ENCODE results near the gene USHBP1. TPM values are rescaled to one million over a fixed set of nuclear protein-coding genes. Genes with fewer than 3 reads are reported as not detected.

The USHBP1 gene
- total and polyA plus RNA-seq, 3 experiments from 2014 or later: 0.07 to 0.27 TPM; not detected in 1

DNA sequence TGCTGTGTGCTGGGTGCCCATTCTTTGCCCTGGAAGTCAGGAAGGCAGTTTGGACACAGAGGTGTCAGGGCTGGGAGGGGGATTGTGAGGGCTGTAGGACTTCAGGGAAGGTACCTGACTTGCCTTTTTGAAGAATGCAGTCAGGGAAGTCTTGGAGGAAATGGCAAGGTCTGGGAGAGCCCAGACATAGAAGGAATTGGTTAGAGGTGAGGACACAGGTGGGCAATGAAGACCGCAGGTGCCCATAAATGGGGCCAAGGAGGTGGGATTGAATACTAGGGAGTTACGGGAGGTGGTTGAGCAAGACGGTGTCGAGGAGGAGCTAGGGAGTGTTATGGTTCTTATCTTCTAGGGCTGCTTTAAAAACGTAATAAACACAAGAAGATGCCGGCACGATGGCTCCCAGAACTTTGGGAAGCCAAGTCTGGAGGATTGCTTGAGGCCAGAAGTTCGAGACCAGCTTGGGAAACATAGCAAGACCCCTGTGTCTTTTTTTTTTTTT is 43.4 kb upstream of the USHBP1 start:
- Mint-ChIP-seq H3K9me3 (no peaks in the 10 kb centered on the region), H3K4me3 (peak overlapping the region; percentile 39 to 86 (median 61)), H3K27ac (peak overlapping the region in 3 of 8 donors; percentile 5 to 88 (median 72)), H3K27me3 (peaks cover 0 to 2% of the 10 kb centered on the region in 2 donors), H3K36me3 (peaks cover 0 to 22% (median 0%) of the 10 kb centered on the region in 3 donors), H3K4me1 (peaks cover 47 to 68% (median 58%) of the 10 kb centered on the region in 3 donors)
- no peak for DNase-seq
- no peak overlapping the region for H3K4me3 ChIP-seq (ENCODE audit: low read length)
- H3K9me3 ChIP-seq (ENCODE audit: low read length): no peaks in the 10 kb centered on the region
- H3K27ac ChIP-seq (ENCODE audit: low read depth, low read length): no peak overlapping the region
- ChIA-PET POLR2A (interaction anchor here (0.6 to 1.7 kb wide), 2 partner anchors 10 to 18 kb away, joined by 3 to 5 read pairs; no protein-coding TSS in a partner anchor), CTCF (interaction anchor here (1.6 to 1.8 kb wide), 3 partner anchors 19 to 38 kb away, joined by 4 to 6 read pairs (median 5); no protein-coding TSS in a partner anchor)
- no peaks in the 10 kb centered on the region for H3K27me3 ChIP-seq (ENCODE audit: insufficient read depth, low read length, poor library complexity, severe bottlenecking)
- peaks cover 34% of the 10 kb centered on the region for H3K4me1 ChIP-seq (ENCODE audit: insufficient read depth, low read length)
- no peaks in the 10 kb centered on the region for H3K36me3 ChIP-seq (ENCODE audit: insufficient read depth, low read length)

DNA sequence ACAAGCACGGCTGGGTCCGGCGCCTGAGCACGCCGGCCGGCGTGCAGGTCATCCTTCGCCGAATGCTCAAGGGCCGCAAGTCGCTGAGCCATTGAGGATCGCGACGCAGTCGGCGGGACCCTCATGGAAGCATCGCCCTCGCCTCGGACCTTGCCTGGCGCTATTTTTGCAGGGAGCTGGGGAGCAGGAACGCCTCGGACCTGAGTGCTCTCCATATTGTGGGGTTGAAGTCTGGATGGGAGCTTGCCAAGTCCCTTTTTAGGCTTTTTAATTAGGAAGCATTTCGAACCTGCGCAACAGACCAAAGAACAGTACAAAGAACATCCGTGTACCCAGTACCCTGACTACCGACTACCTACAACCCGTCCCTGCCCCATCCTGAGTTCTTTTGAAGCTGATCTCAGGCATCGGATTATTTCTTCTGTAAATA is 41.8 kb upstream of the USHBP1 start:
- H3K4me3 Mint-ChIP-seq: peak overlapping the region; percentile 87 to 100 (median 90)
- ChIA-PET POLR2A (interaction anchor here (0.8 kb wide), 1 partner anchor 29 kb away, joined by 3 read pairs; the partner anchor contains the start of gene ANO8), CTCF (interaction anchor here (0.7 to 1.7 kb wide), 3 partner anchors 22 to 71 kb away, joined by 3 to 6 read pairs (median 3); partner anchors contain the start of gene ANO8)
- H3K27me3 Mint-ChIP-seq: peaks cover 0 to 2% of the 10 kb centered on the region in 2 donors
- peaks cover 42% of the 10 kb centered on the region for H3K4me1 ChIP-seq (ENCODE audit: insufficient read depth, low read length)
- peak overlapping the region in 6 of 8 donors; percentile 72 to 99 (median 84) for H3K27ac Mint-ChIP-seq
- H3K36me3 Mint-ChIP-seq: peaks cover 0 to 13% (median 0%) of the 10 kb centered on the region in 3 donors
- no peaks in the 10 kb centered on the region for H3K9me3 ChIP-seq (ENCODE audit: low read length)
- no peaks in the 10 kb centered on the region for H3K9me3 Mint-ChIP-seq
- no peak for DNase-seq
- no peaks in the 10 kb centered on the region for H3K27me3 ChIP-seq (ENCODE audit: insufficient read depth, low read length, poor library complexity, severe bottlenecking)
- peak overlapping the region; percentile 79 for H3K27ac ChIP-seq (ENCODE audit: low read depth, low read length)
- H3K4me3 ChIP-seq (ENCODE audit: low read length): peak overlapping the region; percentile 92
- peaks cover 48 to 70% (median 60%) of the 10 kb centered on the region in 3 donors for H3K4me1 Mint-ChIP-seq
- no peaks in the 10 kb centered on the region for H3K36me3 ChIP-seq (ENCODE audit: insufficient read depth, low read length)

DNA sequence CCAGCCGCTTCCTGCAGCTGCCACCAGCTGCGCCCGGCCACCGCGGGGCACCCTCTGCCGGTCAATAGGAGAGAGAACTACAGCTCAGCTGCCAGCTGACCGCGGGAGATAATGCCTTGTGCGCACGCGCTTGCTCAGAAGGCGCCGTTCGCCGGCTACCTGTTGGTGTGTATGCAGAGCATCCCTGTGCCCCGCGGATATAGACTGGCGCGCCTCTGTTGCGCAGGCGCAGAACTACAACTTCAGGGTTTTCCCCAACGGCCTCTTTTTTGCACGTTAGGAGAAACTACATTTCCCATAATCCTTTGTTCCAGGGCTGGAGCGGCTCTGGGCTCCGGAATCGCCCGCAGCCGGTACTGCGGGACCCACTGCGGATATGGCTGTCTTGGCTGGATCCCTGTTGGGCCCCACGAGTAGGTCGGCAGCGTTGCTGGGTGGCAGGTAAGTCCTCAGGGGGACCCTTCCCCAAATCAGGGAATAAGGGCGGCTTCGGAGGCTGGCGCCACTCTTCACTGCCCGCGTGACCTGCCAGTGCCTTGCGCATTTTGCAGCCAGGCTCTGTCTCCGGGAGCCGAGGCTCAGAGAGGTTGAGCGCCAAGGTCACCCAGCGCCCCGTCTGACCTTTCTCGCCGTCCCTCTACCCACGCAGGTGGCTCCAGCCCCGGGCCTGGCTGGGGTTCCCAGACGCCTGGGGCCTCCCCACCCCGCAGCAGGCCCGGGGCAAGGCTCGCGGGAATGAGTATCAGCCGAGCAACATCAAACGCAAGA is 41.2 kb upstream of the USHBP1 start, which contains the start of gene MRPL34:
MRPL34 (plus strand) TSS at position 356 of the 768 bp plus-strand sequence; CDS start at position 377, 21 bp downstream.
- peaks cover 0 to 12% (median 0%) of the 10 kb centered on the region in 3 donors for H3K36me3 Mint-ChIP-seq
- no peaks in the 10 kb centered on the region for H3K9me3 ChIP-seq (ENCODE audit: low read length)
- peak within 1 kb of the TSS; percentile 79 for H3K27ac ChIP-seq (ENCODE audit: low read depth, low read length)
- H3K4me3 Mint-ChIP-seq: peak within 1 kb of the TSS; percentile 87 to 100 (median 90)
- peak within 1 kb of the TSS; percentile 79 to 99 (median 90) for H3K27ac Mint-ChIP-seq
- peak within 1 kb of the TSS; percentile 92 for H3K4me3 ChIP-seq (ENCODE audit: low read length)
- CTCF ChIA-PET: interaction anchor here (0.6 to 1.8 kb wide), 15 partner anchors 9 to 86 kb away, joined by 3 to 11 read pairs (median 4); partner anchors contain the start of genes BABAM1 and OCEL1
- H3K36me3 ChIP-seq (ENCODE audit: insufficient read depth, low read length): no peaks in the 10 kb centered on the region
- POLR2A ChIA-PET: interaction anchor here (0.7 to 1.3 kb wide), 4 partner anchors 13 to 162 kb away, joined by 4 to 13 read pairs (median 6); partner anchors contain the start of gene ANO8
- DNase-seq: peak; percentile 88 to 98 (median 94)
- H3K4me1 Mint-ChIP-seq: peaks cover 45 to 67% (median 57%) of the 10 kb centered on the region in 3 donors
- peaks cover 41% of the 10 kb centered on the region for H3K4me1 ChIP-seq (ENCODE audit: insufficient read depth, low read length)
- no peaks in the 10 kb centered on the region for H3K9me3 Mint-ChIP-seq
- H3K27me3 ChIP-seq (ENCODE audit: insufficient read depth, low read length, poor library complexity, severe bottlenecking): no peaks in the 10 kb centered on the region
- H3K27me3 Mint-ChIP-seq: peaks cover 0 to 2% of the 10 kb centered on the region in 2 donors

DNA sequence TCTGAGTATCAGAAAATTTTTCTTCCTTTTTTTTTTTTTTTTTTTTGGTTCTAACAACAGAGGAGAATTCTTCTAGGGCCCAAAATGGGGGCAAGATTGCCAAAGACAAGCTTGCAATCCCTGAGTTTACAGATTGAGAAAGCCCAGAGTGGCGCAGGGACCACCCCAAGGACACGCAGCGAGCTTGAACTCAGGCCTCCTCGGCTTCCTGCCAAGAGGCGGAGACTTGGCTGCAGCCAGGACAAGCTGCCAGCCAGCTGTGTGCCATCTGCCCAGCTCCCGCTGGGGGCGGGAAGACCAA is 40.6 kb upstream of the USHBP1 start:
- H3K27ac ChIP-seq (ENCODE audit: low read depth, low read length): peak overlapping the region; percentile 43
- no peaks in the 10 kb centered on the region for H3K36me3 ChIP-seq (ENCODE audit: insufficient read depth, low read length)
- peaks cover 40 to 61% (median 51%) of the 10 kb centered on the region in 3 donors for H3K4me1 Mint-ChIP-seq
- H3K36me3 Mint-ChIP-seq: peaks cover 0 to 11% (median 0%) of the 10 kb centered on the region in 3 donors
- peaks cover 0 to 2% of the 10 kb centered on the region in 2 donors for H3K27me3 Mint-ChIP-seq
- H3K9me3 Mint-ChIP-seq: no peaks in the 10 kb centered on the region
- H3K4me3 Mint-ChIP-seq: peak overlapping the region; percentile 87 to 100 (median 90)
- DNase-seq: no peak
- H3K27me3 ChIP-seq (ENCODE audit: insufficient read depth, low read length, poor library complexity, severe bottlenecking): no peaks in the 10 kb centered on the region
- peaks cover 35% of the 10 kb centered on the region for H3K4me1 ChIP-seq (ENCODE audit: insufficient read depth, low read length)
- ChIA-PET POLR2A (interaction anchor here (0.7 to 1.3 kb wide), 4 partner anchors 12 to 162 kb away, joined by 4 to 13 read pairs (median 6); partner anchors contain the start of gene ANO8), CTCF (interaction anchor here (0.6 to 1.8 kb wide), 14 partner anchors 8 to 87 kb away, joined by 3 to 11 read pairs (median 4); partner anchors contain the start of genes BABAM1 and OCEL1)
- peak overlapping the region; percentile 92 for H3K4me3 ChIP-seq (ENCODE audit: low read length)
- H3K9me3 ChIP-seq (ENCODE audit: low read length): no peaks in the 10 kb centered on the region
- peak overlapping the region; percentile 22 to 99 (median 84) for H3K27ac Mint-ChIP-seq

DNA sequence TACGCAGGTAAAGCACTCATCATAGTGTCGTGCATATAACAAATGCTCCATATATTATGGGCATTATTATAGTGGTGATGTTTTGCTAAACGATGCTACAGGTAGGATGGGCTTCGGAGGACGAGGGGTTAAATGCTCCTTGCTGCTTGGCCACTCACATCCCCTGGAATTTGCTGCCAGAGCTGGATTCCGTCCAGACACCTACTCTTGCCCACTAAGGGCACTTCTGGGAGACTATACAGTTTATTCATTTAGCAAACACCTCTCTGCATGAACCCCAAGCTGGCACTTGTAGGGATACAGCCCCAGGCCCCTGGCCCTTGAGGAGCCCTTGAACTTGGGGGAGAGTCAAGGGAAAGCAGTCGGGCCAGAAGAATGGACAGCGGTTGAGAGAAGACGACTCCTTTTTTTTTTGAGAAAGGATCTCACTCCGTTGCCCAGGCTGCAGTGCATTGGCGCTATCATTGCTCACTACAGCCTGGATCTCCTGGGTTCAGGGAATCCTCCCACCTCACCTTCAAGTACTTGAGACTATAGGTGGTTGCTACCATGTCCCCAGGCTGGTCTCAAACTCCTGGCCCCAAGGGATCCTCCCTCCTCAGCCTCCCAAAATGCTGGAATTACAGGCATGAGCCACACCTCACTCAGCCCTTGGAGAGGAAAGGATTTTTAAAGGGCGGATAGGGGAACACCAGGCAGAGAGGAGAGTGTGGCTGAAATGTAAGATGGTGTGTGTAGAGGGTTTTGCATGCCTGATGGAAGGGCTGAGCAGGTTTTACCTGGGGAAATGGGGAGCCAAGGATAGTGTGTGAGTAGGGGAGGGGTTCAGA is 40.1 kb upstream of the USHBP1 start:
- H3K27me3 Mint-ChIP-seq: peaks cover 0 to 2% of the 10 kb centered on the region in 2 donors
- Histone ChIP-seq H3K36me3 (ENCODE audit: insufficient read depth, low read length) (no peaks in the 10 kb centered on the region), H3K27me3 (ENCODE audit: insufficient read depth, low read length, poor library complexity, severe bottlenecking) (no peaks in the 10 kb centered on the region), H3K27ac (ENCODE audit: low read depth, low read length) (peak overlapping the region; percentile 43), H3K4me3 (ENCODE audit: low read length) (peak overlapping the region; percentile 92), H3K4me1 (ENCODE audit: insufficient read depth, low read length) (peaks cover 31% of the 10 kb centered on the region), H3K9me3 (ENCODE audit: low read length) (no peaks in the 10 kb centered on the region)
- POLR2A ChIA-PET: interaction anchor here (0.7 to 1.3 kb wide), 4 partner anchors 12 to 163 kb away, joined by 4 to 13 read pairs (median 6); partner anchors contain the start of gene ANO8
- peak overlapping the region; percentile 23 to 99 (median 84) for H3K27ac Mint-ChIP-seq
- no peak for DNase-seq
- CTCF ChIA-PET: interaction anchor here (0.6 to 1.8 kb wide), 18 partner anchors 8 to 188 kb away, joined by 3 to 11 read pairs (median 4); partner anchors contain the start of genes BABAM1 and OCEL1
- H3K36me3 Mint-ChIP-seq: peaks cover 0 to 8% (median 0%) of the 10 kb centered on the region in 3 donors
- peaks cover 38 to 57% (median 48%) of the 10 kb centered on the region in 3 donors for H3K4me1 Mint-ChIP-seq
- no peaks in the 10 kb centered on the region for H3K9me3 Mint-ChIP-seq
- peak overlapping the region; percentile 75 to 100 (median 89) for H3K4me3 Mint-ChIP-seq

DNA sequence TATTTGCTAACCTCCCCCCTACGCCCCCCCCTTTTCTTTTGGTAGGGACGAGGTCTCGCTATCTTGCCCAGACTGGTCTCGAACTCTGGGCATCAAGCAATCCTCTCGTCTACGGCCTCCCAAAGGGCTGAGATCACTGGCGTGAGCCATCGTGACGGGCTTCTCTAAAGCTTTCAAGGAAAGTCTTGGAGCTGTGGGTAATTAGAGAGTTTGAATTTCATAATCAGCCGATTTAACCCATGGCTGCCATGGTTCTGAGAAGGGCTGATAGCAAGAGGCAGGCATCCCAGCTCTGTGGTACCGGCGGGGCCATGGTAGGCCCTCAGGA is 39.4 kb upstream of the USHBP1 start:
- H3K27ac Mint-ChIP-seq: peak overlapping the region in 5 of 8 donors; percentile 23 to 90 (median 81)
- Histone ChIP-seq H3K9me3 (ENCODE audit: low read length) (no peaks in the 10 kb centered on the region), H3K36me3 (ENCODE audit: insufficient read depth, low read length) (no peaks in the 10 kb centered on the region), H3K4me3 (ENCODE audit: low read length) (peak overlapping the region; percentile 66), H3K27ac (ENCODE audit: low read depth, low read length) (peak overlapping the region; percentile 53), H3K27me3 (ENCODE audit: insufficient read depth, low read length, poor library complexity, severe bottlenecking) (no peaks in the 10 kb centered on the region), H3K4me1 (ENCODE audit: insufficient read depth, low read length) (peaks cover 30% of the 10 kb centered on the region)
- CTCF ChIA-PET: interaction anchor here (0.6 to 1.8 kb wide), 7 partner anchors 9 to 192 kb away, joined by 3 to 8 read pairs (median 3); no protein-coding TSS in a partner anchor
- DNase-seq: no peak
- peaks cover 0 to 4% (median 0%) of the 10 kb centered on the region in 3 donors for H3K36me3 Mint-ChIP-seq
- POLR2A ChIA-PET: interaction anchor here (0.9 kb wide), 1 partner anchor 11 kb away, joined by 3 read pairs; no protein-coding TSS in a partner anchor
- peak overlapping the region; percentile 74 to 100 (median 75) for H3K4me3 Mint-ChIP-seq
- no peaks in the 10 kb centered on the region for H3K27me3 Mint-ChIP-seq
- peaks cover 33 to 50% (median 42%) of the 10 kb centered on the region in 3 donors for H3K4me1 Mint-ChIP-seq
- no peaks in the 10 kb centered on the region for H3K9me3 Mint-ChIP-seq
